Body of pancreas (tissue), 4 donors: ENCODE data around the gene LHFPL6. TPM values are rescaled to one million over a fixed set of nuclear protein-coding genes. Genes with fewer than 3 reads are reported as not detected.

Experiments
- ATAC-seq: fragments of 150-250 bp; one replicate; pipeline ENCODE4 v1.9.1; 2016
- DNase-seq, 4 donors: peaks; one replicate each; pipeline ENCODE4 v3.0.0-alpha.2; 2019
- H3K27ac ChIP-seq, 4 donors: fragments of 200-600 bp; sonication (generic); 1 replicate in 3 of 4; 2 replicates in 1 of 4; pipeline versions ENCODE4 v1.5.1 to v1.6.1; 2016 to 2019; ENCODE audit warnings: mild to moderate bottlenecking in 1 of 4, mixed read lengths in 1 of 4, moderate library complexity in 1 of 4
- H3K27me3 ChIP-seq, 2 donors: fragments of 200-600 bp; sonication (generic); one replicate each; pipeline ENCODE4 v1.6.0; 2016; ENCODE audit warnings: mild to moderate bottlenecking in 1 of 2
- H3K36me3 ChIP-seq, 2 donors: fragments of 200-600 bp; sonication (generic); replicated peaks in 1 of 2; 2 replicates each; pipeline ENCODE4 v1.5.1; 2016; ENCODE audit warnings: low read depth in 2 of 2; ENCODE audit not compliant: insufficient read depth in 1 of 2
- H3K4me1 ChIP-seq: fragments of 200-600 bp; sonication (generic); one replicate; pipeline ENCODE4 v1.6.0; 2016
- H3K4me3 ChIP-seq, 2 donors: fragments of 200-600 bp; sonication (generic); 1 replicate in 1 of 2; 2 replicates in 1 of 2; pipeline ENCODE4 v1.5.1; 2016 to 2019
- H3K9me3 ChIP-seq, 3 donors: fragments of 200-600 bp; sonication (generic); 1 replicate in 2 of 3; 2 replicates in 1 of 3; pipeline ENCODE4 v1.5.1; 2016
- CTCF ChIP-seq, 7 experiments: fragments of 450-650 bp in 4 of 7; fragments of 200-600 bp in 3 of 7; sonication (generic) in 3 of 7; IDR thresholded peaks; one replicate each; pipeline ENCODE4 v1.5.1; 2016 to 2019; ENCODE audit warnings: antibody characterized with exemption in 7 of 7
- POLR2A ChIP-seq, 3 donors: fragments of 450-650 bp; IDR thresholded peaks; one replicate each; pipeline ENCODE4 v1.6.1; 2016; ENCODE audit warnings: antibody characterized with exemption in 3 of 3, mild to moderate bottlenecking in 2 of 3
- whole genome bisulfite sequencing, 2 donors: methylation state at CpG; one replicate each; pipeline ENCODE4 v1.1.5; 2017; 5-methylcytosine and 5-hydroxymethylcytosine counted together
- intact Hi-C: fragments of 100-400 bp; cut with DNase I; formaldehyde crosslinking; loops from one replicate; pipeline ENCODE4 v1.15.1; 2023
- total RNA-seq, 2 donors: library from RNA; depleted of rRNA; stranded (reverse); fragments of >200 nt; gene quantifications; one replicate each; pipeline ENCODE4 v1.1.0, GENCODE V29; 2016

LHFPL6 gene
- total RNA-seq, 2 donors from 2014 or later, result 18.4 to 30.7 TPM

- no peaks in the 10 kb centered on the region for H3K4me1 ChIP-seq
- no peaks in the 10 kb centered on the region for H3K27me3 ChIP-seq
- WGBS, 2 donors, result 53 to 55% methylated on average over 16 of the region's 16 CpGs
- no peaks in the 10 kb centered on the region for H3K36me3 ChIP-seq
- H3K27ac ChIP-seq, result no peak overlapping the region
- DNase-seq, result no peak
- no peak for ATAC-seq
- TF ChIP-seq CTCF (IDR thresholded peaks at IDR 0.05), result no peak
- no peak for TF ChIP-seq POLR2A (IDR thresholded peaks at IDR 0.05)
- intact Hi-C loops, result no loop called here
- no peak overlapping the region for H3K4me3 ChIP-seq
- no peaks in the 10 kb centered on the region for H3K9me3 ChIP-seq
These were observed 296.1 kb downstream of the LHFPL6 start for GRCh38 chr13:39306639-39307589.

DNA sequence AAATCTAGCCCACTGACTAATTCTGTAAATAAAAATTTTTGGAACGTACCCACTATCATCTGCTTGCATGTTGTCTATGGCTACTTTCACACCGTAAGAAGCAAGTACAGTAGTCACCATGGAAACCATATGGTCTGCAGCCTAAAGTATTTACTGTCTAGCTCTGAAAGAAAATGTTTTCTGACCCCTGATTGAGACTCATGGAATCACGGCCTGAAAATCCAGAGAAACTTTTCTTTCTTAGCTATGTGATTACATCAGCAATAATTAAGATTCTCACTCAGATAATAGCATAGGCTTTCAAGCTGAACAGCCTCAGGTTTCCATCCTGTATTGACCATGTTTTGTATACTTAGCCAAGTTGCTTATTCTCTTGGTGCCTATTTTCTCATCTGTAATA, 300.2 kb downstream of the LHFPL6 start:
- Histone ChIP-seq H3K27ac (no peak overlapping the region), H3K4me1 (no peaks in the 10 kb centered on the region), H3K36me3 (no peaks in the 10 kb centered on the region), H3K9me3 (no peaks in the 10 kb centered on the region), H3K27me3 (no peaks in the 10 kb centered on the region), H3K4me3 (no peak overlapping the region)
- TF ChIP-seq POLR2A (IDR thresholded peaks at IDR 0.05), result no peak
- no peak for TF ChIP-seq CTCF (IDR thresholded peaks at IDR 0.05)
- intact Hi-C loops, result no loop called here
- DNase-seq (no peak), ATAC-seq (no peak)
- 60 to 72% methylated on average over 3 of the region's 3 CpGs for WGBS, 2 donors

DNA sequence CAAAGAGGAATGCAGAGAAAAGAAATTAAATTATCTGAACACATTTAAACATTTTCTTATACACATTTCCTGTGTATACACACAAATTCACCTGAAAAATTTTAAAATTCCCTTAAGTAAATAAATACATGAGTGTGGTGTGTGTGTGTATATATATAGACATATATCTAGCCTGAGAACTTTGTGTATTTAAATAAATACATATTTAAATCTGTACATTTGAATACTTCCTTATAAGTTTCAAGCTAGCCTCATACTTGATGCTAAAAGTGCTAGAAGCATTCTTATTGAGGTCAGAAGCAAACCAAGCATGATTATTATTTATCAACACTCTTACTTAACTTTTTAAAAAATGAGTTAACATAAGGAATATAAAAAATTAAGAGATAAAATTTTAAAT, 304.0 kb downstream of the LHFPL6 start:
- H3K27me3 ChIP-seq, result no peaks in the 10 kb centered on the region
- TF ChIP-seq POLR2A (IDR thresholded peaks at IDR 0.05), result no peak
- TF ChIP-seq CTCF (IDR thresholded peaks at IDR 0.05), result no peak
- no peak overlapping the region for H3K4me3 ChIP-seq
- H3K9me3 ChIP-seq, result no peaks in the 10 kb centered on the region
- no peak for DNase-seq
- H3K36me3 ChIP-seq, result no peaks in the 10 kb centered on the region
- ATAC-seq, result no peak
- no peaks in the 10 kb centered on the region for H3K4me1 ChIP-seq
- intact Hi-C loops, result no loop called here
- no peak overlapping the region for H3K27ac ChIP-seq

GRCh38 chr13:39297664-39298171, 305.3 kb downstream of the LHFPL6 start:
- Histone ChIP-seq H3K36me3 (no peaks in the 10 kb centered on the region), H3K4me1 (no peaks in the 10 kb centered on the region), H3K27me3 (no peaks in the 10 kb centered on the region), H3K4me3 (no peak overlapping the region), H3K9me3 (no peaks in the 10 kb centered on the region), H3K27ac (no peak overlapping the region)
- TF ChIP-seq POLR2A (IDR thresholded peaks at IDR 0.05), result no peak
- TF ChIP-seq CTCF (IDR thresholded peaks at IDR 0.05), result no peak
- intact Hi-C loops, result no loop called here
- DNase-seq (no peak), ATAC-seq (no peak)
- WGBS, 2 donors, result 51 to 64% methylated on average over 2 of the region's 2 CpGs
